Mesenchymal stem cell (in vitro differentiated cells and primary cell): Measurements from ENCODE around the gene DNAI2.

Experiments used
- DNase-seq: peaks from one replicate; pipeline ENCODE4 v3.0.0-alpha.2; 2013
- H2AFZ ChIP-seq: one replicate; pipeline ENCODE4 v1.6.1; 2013; ENCODE audit warnings: low read depth, mild to moderate bottlenecking, control low read depth, inconsistent platforms, low read length, moderate library complexity
- H2AK5ac ChIP-seq: 2 replicates; pipeline ENCODE4 v1.6.1; 2013; ENCODE audit warnings: low read length, moderate library complexity, mild to moderate bottlenecking, inconsistent platforms; ENCODE audit not compliant: severe bottlenecking
- H2BK120ac ChIP-seq: one replicate; pipeline ENCODE4 v1.6.1; 2013; ENCODE audit warnings: low read depth, mild to moderate bottlenecking, inconsistent platforms, low read length, moderate library complexity
- H2BK12ac ChIP-seq, 2 experiments: one replicate each; pipeline ENCODE4 v1.6.1; 2013; ENCODE audit warnings: inconsistent platforms in 2 of 2, low read length in 2 of 2, mild to moderate bottlenecking in 2 of 2, moderate library complexity in 2 of 2, control low read depth in 1 of 2
- H2BK15ac ChIP-seq: one replicate; pipeline ENCODE4 v1.6.1; 2013; ENCODE audit warnings: mild to moderate bottlenecking, low read depth, inconsistent platforms; ENCODE audit not compliant: poor library complexity, severe bottlenecking
- H2BK5ac ChIP-seq: 2 replicates; pipeline ENCODE4 v1.6.1; 2013; ENCODE audit warnings: low read depth, mild to moderate bottlenecking, low read length, control low read depth, inconsistent platforms; ENCODE audit not compliant: poor library complexity, severe bottlenecking
- H3K14ac ChIP-seq, 2 experiments: one replicate each; pipeline ENCODE4 v1.6.1; 2013; ENCODE audit warnings: inconsistent platforms in 2 of 2, low read length in 2 of 2, control low read depth in 1 of 2, mild to moderate bottlenecking in 1 of 2, moderate library complexity in 1 of 2
- H3K18ac ChIP-seq, 2 experiments: one replicate each; pipeline ENCODE4 v1.6.1; 2013; ENCODE audit warnings: inconsistent platforms in 2 of 2, low read length in 2 of 2, control low read depth in 1 of 2, low read depth in 1 of 2, mild to moderate bottlenecking in 1 of 2
- H3K23ac ChIP-seq, 2 experiments: one replicate each; pipeline ENCODE4 v1.6.1; 2013; ENCODE audit warnings: inconsistent platforms in 2 of 2, low read length in 2 of 2, mild to moderate bottlenecking in 2 of 2, moderate library complexity in 2 of 2, control low read depth in 1 of 2
- H3K27ac ChIP-seq: 2 replicates; pipeline ENCODE4 v1.5.1; 2013; ENCODE audit warnings: mild to moderate bottlenecking, moderate library complexity, low read length, control low read depth, inconsistent platforms; ENCODE audit not compliant: poor library complexity, severe bottlenecking
- H3K27me3 ChIP-seq, 2 experiments: 2 replicates each; pipeline versions ENCODE4 v1.6.1 to v1.7.0; 2013; ENCODE audit warnings: low read length in 2 of 2, mild to moderate bottlenecking in 2 of 2, moderate library complexity in 2 of 2, control low read depth in 1 of 2, inconsistent platforms in 1 of 2; ENCODE audit not compliant: control insufficient read depth in 1 of 2, insufficient read depth in 1 of 2
- H3K36me3 ChIP-seq, 2 experiments: 2 replicates each; pipeline versions ENCODE4 v1.6.1 to v1.7.0; 2013; ENCODE audit warnings: low read length in 2 of 2, control low read depth in 1 of 2, inconsistent platforms in 1 of 2, low read depth in 1 of 2, mild to moderate bottlenecking in 1 of 2; ENCODE audit not compliant: insufficient read depth in 2 of 2, control insufficient read depth in 1 of 2
- H3K4ac ChIP-seq, 2 experiments: one replicate each; pipeline ENCODE4 v1.6.1; 2013; ENCODE audit warnings: inconsistent platforms in 2 of 2, low read length in 2 of 2, mild to moderate bottlenecking in 2 of 2, moderate library complexity in 2 of 2, control low read depth in 1 of 2, low read depth in 1 of 2
- H3K4me1 ChIP-seq: 2 replicates; pipeline ENCODE4 v1.6.1; 2013; ENCODE audit warnings: low read depth, low read length, control low read depth; ENCODE audit not compliant: control insufficient read depth, insufficient read depth
- H3K4me2 ChIP-seq: 2 replicates; pipeline ENCODE4 v1.6.1; 2013; ENCODE audit warnings: low read length, mild to moderate bottlenecking, inconsistent platforms; ENCODE audit not compliant: poor library complexity, severe bottlenecking
- H3K4me3 ChIP-seq, 2 experiments: 2 replicates each; pipeline versions ENCODE4 v1.5.1 to v1.7.0; 2013; ENCODE audit warnings: low read length in 2 of 2, mild to moderate bottlenecking in 2 of 2, control low read depth in 1 of 2, low read depth in 1 of 2; ENCODE audit not compliant: insufficient read depth in 1 of 2
- H3K79me1 ChIP-seq: replicated peaks from 2 replicates; pipeline ENCODE4 v1.6.1; 2013; ENCODE audit warnings: mild to moderate bottlenecking, control low read depth, low read length, inconsistent platforms; ENCODE audit not compliant: poor library complexity, severe bottlenecking
- H3K9ac ChIP-seq: 2 replicates; pipeline ENCODE4 v1.7.0; 2013; ENCODE audit warnings: mild to moderate bottlenecking, low read length, moderate library complexity
- H3K9me3 ChIP-seq: 2 replicates; pipeline ENCODE4 v1.7.0; 2013; ENCODE audit warnings: mild to moderate bottlenecking, low read length; ENCODE audit not compliant: control insufficient read depth
- H4K8ac ChIP-seq: one replicate; pipeline ENCODE4 v1.6.1; 2013; ENCODE audit warnings: inconsistent platforms, mild to moderate bottlenecking, low read length, moderate library complexity
- H4K91ac ChIP-seq: one replicate; pipeline ENCODE4 v1.6.1; 2013; ENCODE audit warnings: mild to moderate bottlenecking, low read length, inconsistent platforms
- WGBS: methylation state at CpG from one replicate; pipeline ENCODE4 v1.1.7; 2013; ENCODE audit warnings: mixed read lengths; 5-methylcytosine and 5-hydroxymethylcytosine counted together

The DNAI2 gene

GRCh38 chr17:74332763-74333283, 58.8 kb downstream of the DNAI2 start:
- no peaks in the 10 kb centered on the region for H3K36me3 ChIP-seq
- no peak overlapping the region for H2BK5ac ChIP-seq
- WGBS: 39% methylated on average over 8 of the region's 11 CpGs
- H3K23ac ChIP-seq: no peak overlapping the region
- no peak overlapping the region for H2BK120ac ChIP-seq
- H3K4ac ChIP-seq: no peak overlapping the region
- H2AK5ac ChIP-seq: no peak overlapping the region
- H3K9ac ChIP-seq: no peak overlapping the region
- H4K91ac ChIP-seq: no peak overlapping the region
- no peak for DNase-seq
- no peak overlapping the region for H3K14ac ChIP-seq
- H2AFZ ChIP-seq: no peak overlapping the region
- peaks cover 20 to 74% of the 10 kb centered on the region in 2 experiments for H3K27me3 ChIP-seq
- H3K79me1 ChIP-seq: no peaks in the 10 kb centered on the region
- no peak overlapping the region for H2BK12ac ChIP-seq
- peaks cover 8% of the 10 kb centered on the region for H3K9me3 ChIP-seq
- no peak overlapping the region for H3K4me2 ChIP-seq
- H3K18ac ChIP-seq: no peak overlapping the region
- no peak overlapping the region for H3K27ac ChIP-seq
- no peaks in the 10 kb centered on the region for H3K4me1 ChIP-seq
- H4K8ac ChIP-seq: no peak overlapping the region
- H3K4me3 ChIP-seq: no peak overlapping the region
- H2BK15ac ChIP-seq: no peak overlapping the region

- Histone ChIP-seq H2BK15ac (no peak overlapping the region), H2BK5ac (no peak overlapping the region), H3K4ac (no peak overlapping the region), H3K14ac (no peak overlapping the region), H3K36me3 (no peaks in the 10 kb centered on the region), H2AFZ (no peak overlapping the region), H3K79me1 (no peaks in the 10 kb centered on the region), H2AK5ac (no peak overlapping the region), H4K91ac (no peak overlapping the region), H3K9ac (no peak overlapping the region), H3K9me3 (peaks cover 8% of the 10 kb centered on the region), H3K27me3 (peaks cover 23 to 75% of the 10 kb centered on the region in 2 experiments), H3K4me3 (no peak overlapping the region), H2BK120ac (no peak overlapping the region), H2BK12ac (no peak overlapping the region), H3K4me1 (no peaks in the 10 kb centered on the region), H3K18ac (no peak overlapping the region), H3K27ac (no peak overlapping the region), H4K8ac (no peak overlapping the region), H3K4me2 (no peak overlapping the region), H3K23ac (no peak overlapping the region)
- WGBS: 87% methylated on average over 2 of the region's 2 CpGs
- DNase-seq: no peak
These were observed 60.5 kb downstream of the DNAI2 start for GRCh38 chr17:74334393-74335039.

GRCh38 chr17:74335529-74336062, 61.6 kb downstream of the DNAI2 start:
- no peak overlapping the region for H2AK5ac ChIP-seq
- H2BK120ac ChIP-seq: no peak overlapping the region
- no peak for DNase-seq
- H3K4me3 ChIP-seq: no peak overlapping the region
- no peak overlapping the region for H3K14ac ChIP-seq
- no peak overlapping the region for H3K4ac ChIP-seq
- no peak overlapping the region for H2BK12ac ChIP-seq
- H2BK5ac ChIP-seq: no peak overlapping the region
- H2AFZ ChIP-seq: no peak overlapping the region
- no peak overlapping the region for H3K4me2 ChIP-seq
- no peak overlapping the region for H4K8ac ChIP-seq
- peaks cover 8% of the 10 kb centered on the region for H3K9me3 ChIP-seq
- no peaks in the 10 kb centered on the region for H3K4me1 ChIP-seq
- no peak overlapping the region for H3K23ac ChIP-seq
- no peak overlapping the region for H2BK15ac ChIP-seq
- WGBS: 67% methylated on average over 5 of the region's 5 CpGs
- peaks cover 22 to 73% of the 10 kb centered on the region in 2 experiments for H3K27me3 ChIP-seq
- no peak overlapping the region for H3K18ac ChIP-seq
- H3K79me1 ChIP-seq: no peaks in the 10 kb centered on the region
- no peaks in the 10 kb centered on the region for H3K36me3 ChIP-seq
- no peak overlapping the region for H4K91ac ChIP-seq
- no peak overlapping the region for H3K27ac ChIP-seq
- H3K9ac ChIP-seq: no peak overlapping the region

GRCh38 chr17:74336307-74336706, 62.3 kb downstream of the DNAI2 start:
- no peak overlapping the region for H4K8ac ChIP-seq
- H3K14ac ChIP-seq: no peak overlapping the region
- no peak overlapping the region for H3K4ac ChIP-seq
- DNase-seq: no peak
- no peaks in the 10 kb centered on the region for H3K4me1 ChIP-seq
- H3K18ac ChIP-seq: no peak overlapping the region
- H3K79me1 ChIP-seq: no peaks in the 10 kb centered on the region
- H3K4me3 ChIP-seq: no peak overlapping the region
- H4K91ac ChIP-seq: no peak overlapping the region
- no peak overlapping the region for H3K4me2 ChIP-seq
- no peak overlapping the region for H3K27ac ChIP-seq
- H2BK120ac ChIP-seq: no peak overlapping the region
- no peak overlapping the region for H2AK5ac ChIP-seq
- H2BK5ac ChIP-seq: no peak overlapping the region
- H3K36me3 ChIP-seq: no peaks in the 10 kb centered on the region
- H3K27me3 ChIP-seq: peaks cover 15 to 69% of the 10 kb centered on the region in 2 experiments
- no peak overlapping the region for H2BK15ac ChIP-seq
- no peak overlapping the region for H2BK12ac ChIP-seq
- H2AFZ ChIP-seq: no peak overlapping the region
- H3K9me3 ChIP-seq: peaks cover 8% of the 10 kb centered on the region
- no peak overlapping the region for H3K23ac ChIP-seq
- 82% methylated on average over 7 of the region's 7 CpGs for WGBS
- no peak overlapping the region for H3K9ac ChIP-seq
